OCI-LY1 (cell line): ENCODE measurements around the gene TGFBR2.

Experiments used
- EZH2 ChIP-seq: fragments of 200-600 bp; sonication (generic), shearing (Covaris generic); IDR thresholded peaks from 2 replicates; pipeline ENCODE4 v1.8.0; 2017; ENCODE audit warnings: borderline replicate concordance, mixed run types, mild to moderate bottlenecking, antibody characterized with exemption, low read length, moderate library complexity, mixed read lengths
- TF ChIP-seq, protein P1 (sequence below): fragments of 200-600 bp; sonication (generic), shearing (Covaris generic); IDR thresholded peaks from 2 replicates; pipeline ENCODE4 v1.5.1; 2017; ENCODE audit warnings: mild to moderate bottlenecking, antibody characterized with exemption, low read length, moderate library complexity, mixed read lengths

DNA sequence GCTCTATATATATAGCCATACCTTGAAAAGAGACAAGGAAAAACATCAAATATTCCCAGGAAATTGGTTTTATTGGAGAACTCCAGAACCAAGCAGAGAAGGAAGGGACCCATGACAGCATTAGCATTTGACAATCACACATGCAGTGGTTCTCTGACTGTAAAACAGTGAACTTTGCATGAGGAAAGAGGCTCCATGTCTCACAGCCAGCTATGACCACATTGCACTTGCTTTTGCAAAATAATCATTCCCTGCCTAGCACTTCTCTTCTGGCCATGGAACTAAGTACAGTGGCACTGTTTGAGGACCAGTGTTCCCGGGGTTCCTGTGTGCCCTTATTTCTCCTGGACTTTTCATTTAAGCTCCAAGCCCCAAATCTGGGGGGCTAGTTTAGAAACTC, 85.5 kb downstream of the TGFBR2 start:
- TF ChIP-seq, protein P1, sequence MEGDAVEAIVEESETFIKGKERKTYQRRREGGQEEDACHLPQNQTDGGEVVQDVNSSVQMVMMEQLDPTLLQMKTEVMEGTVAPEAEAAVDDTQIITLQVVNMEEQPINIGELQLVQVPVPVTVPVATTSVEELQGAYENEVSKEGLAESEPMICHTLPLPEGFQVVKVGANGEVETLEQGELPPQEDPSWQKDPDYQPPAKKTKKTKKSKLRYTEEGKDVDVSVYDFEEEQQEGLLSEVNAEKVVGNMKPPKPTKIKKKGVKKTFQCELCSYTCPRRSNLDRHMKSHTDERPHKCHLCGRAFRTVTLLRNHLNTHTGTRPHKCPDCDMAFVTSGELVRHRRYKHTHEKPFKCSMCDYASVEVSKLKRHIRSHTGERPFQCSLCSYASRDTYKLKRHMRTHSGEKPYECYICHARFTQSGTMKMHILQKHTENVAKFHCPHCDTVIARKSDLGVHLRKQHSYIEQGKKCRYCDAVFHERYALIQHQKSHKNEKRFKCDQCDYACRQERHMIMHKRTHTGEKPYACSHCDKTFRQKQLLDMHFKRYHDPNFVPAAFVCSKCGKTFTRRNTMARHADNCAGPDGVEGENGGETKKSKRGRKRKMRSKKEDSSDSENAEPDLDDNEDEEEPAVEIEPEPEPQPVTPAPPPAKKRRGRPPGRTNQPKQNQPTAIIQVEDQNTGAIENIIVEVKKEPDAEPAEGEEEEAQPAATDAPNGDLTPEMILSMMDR = no peak
- no peak for TF ChIP-seq EZH2
